HEK293 (cell line): ENCODE results near the gene WIPI1.

Experiments used
- CTCF ChIA-PET: fragments of 350-600 bp; formaldehyde crosslinking; extraction: SDS; loops from one replicate; lab custom pipeline; 2021; ENCODE audit warnings: antibody characterized with exemption; lab: Yijun Ruan, JAX
- POLR2A ChIA-PET: fragments of 300-600 bp; formaldehyde crosslinking; extraction: SDS; loops from one replicate; lab custom pipeline; 2020; ENCODE audit warnings: antibody characterized with exemption, inconsistent platforms; lab: Yijun Ruan, JAX
- H3K27ac ChIP-seq: fragments of 200-500 bp; sonication (Bioruptor generic); 2 replicates; pipeline ENCODE4 v1.5.1; 2014; ENCODE audit warnings: low read depth, low read length, control low read depth, inconsistent platforms; ENCODE audit errors: extremely low read depth
- H3K36me3 ChIP-seq, 2 experiments: fragments of 200-500 bp in 1 of 2; sonication (Bioruptor generic) in 1 of 2; 1 replicate in 1 of 2; 2 replicates in 1 of 2; pipeline ENCODE4 v1.5.1; 2014 to 2017; ENCODE audit warnings: inconsistent platforms in 2 of 2, low read length in 2 of 2; ENCODE audit not compliant: control insufficient read depth in 2 of 2, insufficient read depth in 1 of 2
- H3K4me1 ChIP-seq: fragments of 200-500 bp; sonication (Bioruptor generic); 2 replicates; pipeline ENCODE4 v1.5.1; 2014; ENCODE audit warnings: mild to moderate bottlenecking, low read length, inconsistent platforms; ENCODE audit not compliant: control insufficient read depth, insufficient read depth
- H3K4me3 ChIP-seq: 2 replicates; pipeline ENCODE4 v1.5.1; 2011; ENCODE audit warnings: low read depth, mild to moderate bottlenecking, control low read depth, low read length, moderate library complexity
- H3K9me3 ChIP-seq: fragments of 200-500 bp; sonication (Bioruptor generic); 2 replicates; pipeline ENCODE4 v1.5.1; 2014; ENCODE audit warnings: low read depth, low read length, inconsistent platforms; ENCODE audit not compliant: control insufficient read depth, insufficient read depth
- MYNN ChIP-seq: fragments of 450-650 bp; formaldehyde crosslinking; IDR thresholded peaks from 2 replicates; pipeline ENCODE4 v1.5.1; 2016; ENCODE audit warnings: missing biosample characterization, missing genetic modification characterization, borderline replicate concordance
- SALL2 ChIP-seq: fragments of 450-650 bp; formaldehyde crosslinking; IDR thresholded peaks from 2 replicates; pipeline ENCODE4 v1.5.0; 2017; ENCODE audit warnings: missing biosample characterization, mild to moderate bottlenecking, missing genetic modification characterization, borderline replicate concordance
- SETDB1 ChIP-seq: IDR thresholded peaks from one replicate; pipeline ENCODE4 v1.6.1; 2017; ENCODE audit warnings: mild to moderate bottlenecking, low read length, moderate library complexity, mixed read lengths; ENCODE audit not compliant: insufficient read length
- ZBTB20 ChIP-seq: fragments of 450-650 bp; formaldehyde crosslinking; IDR thresholded peaks from 2 replicates; pipeline ENCODE4 v1.5.1; 2016; ENCODE audit warnings: missing biosample characterization, missing genetic modification characterization
- ZEB2 ChIP-seq: fragments of 450-650 bp; formaldehyde crosslinking; IDR thresholded peaks from 2 replicates; pipeline ENCODE4 v1.5.1; 2016; ENCODE audit warnings: missing biosample characterization, missing genetic modification characterization
- ZNF133 ChIP-seq: fragments of 450-650 bp; formaldehyde crosslinking; IDR thresholded peaks from 2 replicates; pipeline ENCODE4 v1.5.1; 2016; ENCODE audit warnings: missing biosample characterization, missing genetic modification characterization
- ZNF175 ChIP-seq: fragments of 450-650 bp; formaldehyde crosslinking; IDR thresholded peaks from 2 replicates; pipeline ENCODE4 v1.5.1; 2016; ENCODE audit warnings: missing biosample characterization, missing genetic modification characterization
- ZNF214 ChIP-seq: fragments of 450-650 bp; formaldehyde crosslinking; IDR thresholded peaks from 2 replicates; pipeline ENCODE4 v1.5.1; 2017; ENCODE audit warnings: missing biosample characterization, mild to moderate bottlenecking, missing genetic modification characterization, borderline replicate concordance
- ZNF324 ChIP-seq: fragments of 450-650 bp; formaldehyde crosslinking; IDR thresholded peaks from 2 replicates; pipeline ENCODE4 v1.5.1; 2016; ENCODE audit warnings: missing biosample characterization, missing genetic modification characterization
- ZNF341 ChIP-seq: fragments of 450-650 bp; formaldehyde crosslinking; IDR thresholded peaks from 2 replicates; pipeline ENCODE4; 2016; ENCODE audit warnings: low read depth, missing biosample characterization, missing genetic modification characterization
- ZNF423 ChIP-seq: fragments of 450-650 bp; formaldehyde crosslinking; IDR thresholded peaks from 2 replicates; pipeline ENCODE4 v1.5.1; 2016; ENCODE audit warnings: missing biosample characterization, missing genetic modification characterization
- ZNF433 ChIP-seq: fragments of 450-650 bp; formaldehyde crosslinking; IDR thresholded peaks from 2 replicates; pipeline ENCODE4 v1.5.1; 2016; ENCODE audit warnings: missing biosample characterization, missing genetic modification characterization, low read depth
- ZNF473 ChIP-seq: fragments of 450-650 bp; formaldehyde crosslinking; IDR thresholded peaks from 2 replicates; pipeline ENCODE4 v1.5.1; 2017; ENCODE audit warnings: missing biosample characterization, missing genetic modification characterization
- ZNF530 ChIP-seq: fragments of 450-650 bp; formaldehyde crosslinking; IDR thresholded peaks from 2 replicates; pipeline ENCODE4 v1.5.1; 2016; ENCODE audit warnings: low read depth, missing biosample characterization, missing genetic modification characterization
- ZNF549 ChIP-seq: fragments of 450-650 bp; IDR thresholded peaks from 2 replicates; pipeline ENCODE4 v1.5.1; 2018; ENCODE audit warnings: missing biosample characterization, missing genetic modification characterization, mild to moderate bottlenecking, inconsistent platforms, moderate library complexity
- ZNF660 ChIP-seq: fragments of 450-650 bp; IDR thresholded peaks from 2 replicates; pipeline ENCODE4 v1.5.1; 2018; ENCODE audit warnings: missing biosample characterization, mild to moderate bottlenecking, missing genetic modification characterization
- ZNF664 ChIP-seq: fragments of 450-650 bp; formaldehyde crosslinking; IDR thresholded peaks from 2 replicates; pipeline ENCODE4 v1.5.1; 2016; ENCODE audit warnings: missing biosample characterization, missing genetic modification characterization
- ZNF777 ChIP-seq: fragments of 450-650 bp; formaldehyde crosslinking; IDR thresholded peaks from 2 replicates; pipeline ENCODE4 v1.5.1; 2017; ENCODE audit warnings: missing biosample characterization, missing genetic modification characterization, borderline replicate concordance
- ZNF792 ChIP-seq: fragments of 450-650 bp; formaldehyde crosslinking; IDR thresholded peaks from 2 replicates; pipeline ENCODE4 v1.5.1; 2016; ENCODE audit warnings: missing biosample characterization, missing genetic modification characterization
- ZSCAN16 ChIP-seq: fragments of 450-650 bp; formaldehyde crosslinking; IDR thresholded peaks from 2 replicates; pipeline ENCODE4 v1.5.1; 2016; ENCODE audit warnings: missing biosample characterization, missing genetic modification characterization
- TF ChIP-seq, protein P1 (sequence below): fragments of 450-650 bp; formaldehyde crosslinking; IDR thresholded peaks from 2 replicates; pipeline ENCODE4 v1.5.1; 2017; ENCODE audit warnings: missing biosample characterization, missing genetic modification characterization
- TF ChIP-seq, protein P2 (sequence below): fragments of 450-650 bp; formaldehyde crosslinking; IDR thresholded peaks from 2 replicates; pipeline ENCODE4 v1.5.1; 2016; ENCODE audit warnings: missing biosample characterization, missing genetic modification characterization
- TF ChIP-seq, protein P3 (sequence below): fragments of 450-650 bp; formaldehyde crosslinking; IDR thresholded peaks from 2 replicates; pipeline ENCODE4 v1.5.1; 2016; ENCODE audit warnings: missing biosample characterization, missing genetic modification characterization
- TF ChIP-seq, protein P4 (sequence below): fragments of 450-650 bp; formaldehyde crosslinking; IDR thresholded peaks from 2 replicates; pipeline ENCODE4 v1.5.1; 2017; ENCODE audit warnings: missing biosample characterization, missing genetic modification characterization
- TF ChIP-seq, protein P5 (sequence below): fragments of 450-650 bp; formaldehyde crosslinking; IDR thresholded peaks from 2 replicates; pipeline ENCODE4 v1.5.1; 2016; ENCODE audit warnings: missing biosample characterization, missing genetic modification characterization

WIPI1 gene

DNA sequence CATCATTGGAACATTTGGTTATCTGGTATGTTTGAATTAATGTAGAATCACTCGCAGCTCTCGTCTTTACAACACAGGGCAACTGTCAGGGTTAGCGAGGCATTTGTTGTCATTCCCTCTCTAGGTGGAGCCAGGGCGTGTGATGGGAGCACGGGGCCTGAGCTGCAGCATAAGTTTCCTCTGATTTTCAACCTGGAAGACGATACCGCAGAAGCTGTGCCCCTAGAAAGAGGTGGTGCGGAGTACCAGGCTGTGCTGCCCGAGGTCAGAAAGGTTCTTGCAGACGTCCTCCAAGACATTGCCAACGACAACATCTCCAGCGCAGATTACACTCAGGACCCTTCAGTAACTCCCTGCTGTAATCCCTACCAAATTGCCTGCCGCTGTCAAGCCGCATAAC, 37.2 kb downstream of the WIPI1 start (continued):
- no peak for TF ChIP-seq ZNF777 (tag by site-specific recombination)
- TF ChIP-seq, protein P1, sequence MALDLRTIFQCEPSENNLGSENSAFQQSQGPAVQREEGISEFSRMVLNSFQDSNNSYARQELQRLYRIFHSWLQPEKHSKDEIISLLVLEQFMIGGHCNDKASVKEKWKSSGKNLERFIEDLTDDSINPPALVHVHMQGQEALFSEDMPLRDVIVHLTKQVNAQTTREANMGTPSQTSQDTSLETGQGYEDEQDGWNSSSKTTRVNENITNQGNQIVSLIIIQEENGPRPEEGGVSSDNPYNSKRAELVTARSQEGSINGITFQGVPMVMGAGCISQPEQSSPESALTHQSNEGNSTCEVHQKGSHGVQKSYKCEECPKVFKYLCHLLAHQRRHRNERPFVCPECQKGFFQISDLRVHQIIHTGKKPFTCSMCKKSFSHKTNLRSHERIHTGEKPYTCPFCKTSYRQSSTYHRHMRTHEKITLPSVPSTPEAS (tag by site-specific recombination): no peak
- TF ChIP-seq, protein P2, sequence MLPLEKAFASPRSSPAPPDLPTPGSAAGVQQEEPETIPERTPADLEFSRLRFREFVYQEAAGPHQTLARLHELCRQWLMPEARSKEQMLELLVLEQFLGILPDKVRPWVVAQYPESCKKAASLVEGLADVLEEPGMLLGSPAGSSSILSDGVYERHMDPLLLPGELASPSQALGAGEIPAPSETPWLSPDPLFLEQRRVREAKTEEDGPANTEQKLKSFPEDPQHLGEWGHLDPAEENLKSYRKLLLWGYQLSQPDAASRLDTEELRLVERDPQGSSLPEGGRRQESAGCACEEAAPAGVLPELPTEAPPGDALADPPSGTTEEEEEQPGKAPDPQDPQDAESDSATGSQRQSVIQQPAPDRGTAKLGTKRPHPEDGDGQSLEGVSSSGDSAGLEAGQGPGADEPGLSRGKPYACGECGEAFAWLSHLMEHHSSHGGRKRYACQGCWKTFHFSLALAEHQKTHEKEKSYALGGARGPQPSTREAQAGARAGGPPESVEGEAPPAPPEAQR (tag by site-specific recombination): no peak
- TF ChIP-seq ZNF341 (tag by site-specific recombination): no peak
- no peak for TF ChIP-seq MYNN (tag by site-specific recombination)
- TF ChIP-seq ZNF660 (tag by site-specific recombination): no peak

DNA sequence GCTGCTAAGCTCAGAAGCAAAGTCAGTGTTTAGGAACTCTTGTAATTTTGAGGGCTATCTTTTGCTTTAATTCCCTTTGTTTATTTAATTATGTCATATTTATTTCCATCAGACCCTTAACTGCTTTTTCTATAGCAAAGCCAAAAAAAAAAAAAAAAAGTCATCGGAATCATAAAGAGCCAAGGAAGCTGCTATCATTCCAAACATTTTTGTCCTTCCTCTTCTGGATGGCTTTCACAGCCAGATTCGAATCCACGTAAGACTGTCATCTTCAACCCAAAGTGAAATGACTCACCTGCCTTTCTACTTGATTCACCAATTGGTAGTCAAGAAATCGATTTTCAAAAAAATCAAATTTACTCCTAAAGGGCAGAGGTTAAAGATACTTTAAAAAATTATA, 38.4 kb downstream of the WIPI1 start:
- no peaks in the 10 kb centered on the region for H3K4me1 ChIP-seq
- H3K36me3 ChIP-seq: peaks cover 0 to 6% of the 10 kb centered on the region in 2 experiments; a peak in 2 of 3 replicates
- POLR2A ChIA-PET: interaction anchor here (0.7 kb wide), 1 partner anchor 17 kb away, joined by 3 read pairs; no protein-coding TSS in a partner anchor
- TF ChIP-seq, protein P3, sequence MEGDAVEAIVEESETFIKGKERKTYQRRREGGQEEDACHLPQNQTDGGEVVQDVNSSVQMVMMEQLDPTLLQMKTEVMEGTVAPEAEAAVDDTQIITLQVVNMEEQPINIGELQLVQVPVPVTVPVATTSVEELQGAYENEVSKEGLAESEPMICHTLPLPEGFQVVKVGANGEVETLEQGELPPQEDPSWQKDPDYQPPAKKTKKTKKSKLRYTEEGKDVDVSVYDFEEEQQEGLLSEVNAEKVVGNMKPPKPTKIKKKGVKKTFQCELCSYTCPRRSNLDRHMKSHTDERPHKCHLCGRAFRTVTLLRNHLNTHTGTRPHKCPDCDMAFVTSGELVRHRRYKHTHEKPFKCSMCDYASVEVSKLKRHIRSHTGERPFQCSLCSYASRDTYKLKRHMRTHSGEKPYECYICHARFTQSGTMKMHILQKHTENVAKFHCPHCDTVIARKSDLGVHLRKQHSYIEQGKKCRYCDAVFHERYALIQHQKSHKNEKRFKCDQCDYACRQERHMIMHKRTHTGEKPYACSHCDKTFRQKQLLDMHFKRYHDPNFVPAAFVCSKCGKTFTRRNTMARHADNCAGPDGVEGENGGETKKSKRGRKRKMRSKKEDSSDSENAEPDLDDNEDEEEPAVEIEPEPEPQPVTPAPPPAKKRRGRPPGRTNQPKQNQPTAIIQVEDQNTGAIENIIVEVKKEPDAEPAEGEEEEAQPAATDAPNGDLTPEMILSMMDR: no peak
- TF ChIP-seq ZEB2: no peak
- TF ChIP-seq ZNF341 (tag by site-specific recombination): no peak
- TF ChIP-seq ZNF473 (tag by site-specific recombination): no peak
- no peak for TF ChIP-seq ZNF423 (tag by site-specific recombination)
- TF ChIP-seq ZBTB20 (tag by site-specific recombination): no peak
- no peak for TF ChIP-seq ZNF133 (tag by site-specific recombination)
- TF ChIP-seq ZNF214 (tag by site-specific recombination): no peak
- TF ChIP-seq ZNF433: no peak
- no peak for TF ChIP-seq SETDB1
- no peak overlapping the region for H3K4me3 ChIP-seq
- no peaks in the 10 kb centered on the region for H3K9me3 ChIP-seq
- no peak overlapping the region for H3K27ac ChIP-seq
- CTCF ChIA-PET: interaction anchor here (0.6 to 4.7 kb wide), 5 partner anchors 17 to 262 kb away, joined by 3 to 18 read pairs (median 13); no protein-coding TSS in a partner anchor

DNA sequence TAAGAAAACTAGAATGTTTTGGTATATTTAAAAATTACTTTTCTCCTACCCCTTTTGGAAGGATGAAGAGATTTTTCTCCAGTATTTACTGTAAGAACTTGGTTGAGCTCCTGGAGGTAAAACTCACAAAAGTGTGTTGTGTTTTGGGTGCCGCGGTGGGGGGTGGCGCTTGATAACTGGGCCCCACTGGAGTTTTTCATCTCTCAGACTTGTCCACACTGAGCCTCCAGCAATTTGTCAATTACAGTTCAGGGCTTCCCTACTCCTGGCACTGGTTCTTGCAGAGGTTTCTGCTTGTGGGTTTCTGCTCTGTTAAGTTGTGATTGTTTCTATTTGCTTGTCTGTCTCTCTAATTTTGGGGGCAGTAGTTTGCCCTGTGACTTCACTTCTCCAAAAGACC, 40.0 kb downstream of the WIPI1 start:
- no peak overlapping the region for H3K27ac ChIP-seq
- H3K4me1 ChIP-seq: no peaks in the 10 kb centered on the region
- TF ChIP-seq ZNF175 (tag by site-specific recombination): no peak
- no peak for TF ChIP-seq ZNF664
- TF ChIP-seq ZNF792 (tag by site-specific recombination): no peak
- no peak for TF ChIP-seq ZNF133 (tag by site-specific recombination)
- TF ChIP-seq ZNF549 (tag by site-specific recombination): no peak
- TF ChIP-seq, protein P4, sequence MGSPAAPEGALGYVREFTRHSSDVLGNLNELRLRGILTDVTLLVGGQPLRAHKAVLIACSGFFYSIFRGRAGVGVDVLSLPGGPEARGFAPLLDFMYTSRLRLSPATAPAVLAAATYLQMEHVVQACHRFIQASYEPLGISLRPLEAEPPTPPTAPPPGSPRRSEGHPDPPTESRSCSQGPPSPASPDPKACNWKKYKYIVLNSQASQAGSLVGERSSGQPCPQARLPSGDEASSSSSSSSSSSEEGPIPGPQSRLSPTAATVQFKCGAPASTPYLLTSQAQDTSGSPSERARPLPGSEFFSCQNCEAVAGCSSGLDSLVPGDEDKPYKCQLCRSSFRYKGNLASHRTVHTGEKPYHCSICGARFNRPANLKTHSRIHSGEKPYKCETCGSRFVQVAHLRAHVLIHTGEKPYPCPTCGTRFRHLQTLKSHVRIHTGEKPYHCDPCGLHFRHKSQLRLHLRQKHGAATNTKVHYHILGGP (tag by site-specific recombination): no peak
- TF ChIP-seq, protein P2 (tag by site-specific recombination): no peak
- no peak for TF ChIP-seq SALL2 (tag by site-specific recombination)
- TF ChIP-seq ZNF324 (tag by site-specific recombination): no peak
- TF ChIP-seq ZNF530 (tag by site-specific recombination): no peak
- TF ChIP-seq, protein P5, sequence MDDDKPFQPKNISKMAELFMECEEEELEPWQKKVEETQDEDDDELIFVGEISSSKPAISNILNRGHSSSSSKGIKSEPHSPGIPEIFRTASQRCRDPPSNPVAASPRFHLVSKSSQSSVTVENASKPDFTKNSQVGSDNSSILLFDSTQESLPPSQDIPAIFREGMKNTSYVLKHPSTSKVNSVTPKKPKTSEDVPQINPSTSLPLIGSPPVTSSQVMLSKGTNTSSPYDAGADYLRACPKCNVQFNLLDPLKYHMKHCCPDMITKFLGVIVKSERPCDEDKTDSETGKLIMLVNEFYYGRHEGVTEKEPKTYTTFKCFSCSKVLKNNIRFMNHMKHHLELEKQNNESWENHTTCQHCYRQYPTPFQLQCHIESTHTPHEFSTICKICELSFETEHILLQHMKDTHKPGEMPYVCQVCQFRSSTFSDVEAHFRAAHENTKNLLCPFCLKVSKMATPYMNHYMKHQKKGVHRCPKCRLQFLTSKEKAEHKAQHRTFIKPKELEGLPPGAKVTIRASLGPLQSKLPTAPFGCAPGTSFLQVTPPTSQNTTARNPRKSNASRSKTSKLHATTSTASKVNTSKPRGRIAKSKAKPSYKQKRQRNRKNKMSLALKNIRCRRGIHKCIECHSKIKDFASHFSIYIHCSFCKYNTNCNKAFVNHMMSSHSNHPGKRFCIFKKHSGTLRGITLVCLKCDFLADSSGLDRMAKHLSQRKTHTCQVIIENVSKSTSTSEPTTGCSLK: no peak
- no peak for TF ChIP-seq ZSCAN16 (tag by site-specific recombination)
- peaks cover 0 to 6% of the 10 kb centered on the region in 2 experiments; a peak in 2 of 3 replicates for H3K36me3 ChIP-seq
- no peak overlapping the region for H3K4me3 ChIP-seq
- H3K9me3 ChIP-seq: no peaks in the 10 kb centered on the region
- POLR2A ChIA-PET: no interaction called here
- CTCF ChIA-PET: interaction anchor here (0.7 to 4.5 kb wide), 3 partner anchors 18 to 141 kb away, joined by 4 to 15 read pairs (median 13); no protein-coding TSS in a partner anchor
